Liver (tissue), 9 donors: ENCODE data around the gene SCNN1B. TPM values are rescaled to one million over a fixed set of nuclear protein-coding genes. Genes with fewer than 3 reads are reported as not detected.

Experiments used
- DNase-seq: peaks from one replicate; pipeline ENCODE4 v3.0.0-alpha.2; 2017; ENCODE audit warnings: low spot score
- H3K27ac ChIP-seq, 2 donors: one replicate each; pipeline ENCODE4 v1.7.0; 2013; ENCODE audit warnings: inconsistent platforms in 2 of 2, low read length in 2 of 2, control low read depth in 1 of 2, low read depth in 1 of 2, mild to moderate bottlenecking in 1 of 2
- H3K27me3 ChIP-seq, 4 donors: one replicate each; pipeline versions ENCODE4 v1.6.1 to v1.7.0; 2013; ENCODE audit warnings: low read length in 3 of 4, inconsistent platforms in 1 of 4, mild to moderate bottlenecking in 1 of 4, moderate library complexity in 1 of 4; ENCODE audit not compliant: control insufficient read depth in 4 of 4, insufficient read depth in 4 of 4
- H3K36me3 ChIP-seq, 4 donors: one replicate each; pipeline versions ENCODE4 v1.6.1 to v1.7.0; 2013; ENCODE audit warnings: low read length in 3 of 4, mild to moderate bottlenecking in 3 of 4, low read depth in 1 of 4, moderate library complexity in 1 of 4; ENCODE audit not compliant: control insufficient read depth in 4 of 4, insufficient read depth in 3 of 4
- H3K4me1 ChIP-seq, 4 donors: one replicate each; pipeline versions ENCODE4 v1.6.1 to v1.7.0; 2013; ENCODE audit warnings: low read length in 3 of 4, mild to moderate bottlenecking in 3 of 4, moderate library complexity in 1 of 4; ENCODE audit not compliant: control insufficient read depth in 4 of 4, insufficient read depth in 4 of 4
- H3K4me3 ChIP-seq, 3 donors: one replicate each; pipeline versions ENCODE4 v1.6.1 to v1.7.0; 2013; ENCODE audit warnings: low read length in 3 of 3, control low read depth in 1 of 3, low read depth in 1 of 3, mild to moderate bottlenecking in 1 of 3
- H3K9ac ChIP-seq, 2 donors: one replicate each; pipeline ENCODE4 v1.7.0; 2013; ENCODE audit warnings: low read length in 2 of 2, mild to moderate bottlenecking in 2 of 2, moderate library complexity in 2 of 2, control low read depth in 1 of 2, low read depth in 1 of 2
- H3K9me3 ChIP-seq, 4 donors: one replicate each; pipeline versions ENCODE4 v1.6.1 to v1.7.0; 2013; ENCODE audit warnings: low read length in 3 of 4; ENCODE audit not compliant: control insufficient read depth in 4 of 4
- EGR1 ChIP-seq, 2 donors: IDR thresholded peaks; 2 replicates each; pipeline ENCODE4 v1.6.1; 2016 to 2018; ENCODE audit warnings: antibody characterized with exemption in 2 of 2, low read depth in 2 of 2
- FOXA1 ChIP-seq: IDR thresholded peaks from 2 replicates; pipeline ENCODE4 v1.6.1; 2016; ENCODE audit warnings: antibody characterized with exemption
- FOXA2 ChIP-seq: IDR thresholded peaks from 2 replicates; pipeline ENCODE4 v1.6.1; 2016; ENCODE audit warnings: antibody characterized with exemption
- GABPA ChIP-seq, 2 donors: IDR thresholded peaks in 1 of 2; conservative IDR thresholded peaks in 1 of 2; 2 replicates each; pipeline ENCODE4 v1.6.1; 2016; ENCODE audit warnings: antibody characterized with exemption in 2 of 2, mild to moderate bottlenecking in 1 of 2, moderate library complexity in 1 of 2
- HNF4G ChIP-seq: IDR thresholded peaks from 2 replicates; pipeline ENCODE4 v1.6.1; 2016; ENCODE audit warnings: antibody characterized with exemption
- JUND ChIP-seq, 2 donors: IDR thresholded peaks; 2 replicates each; pipeline ENCODE4 v1.6.1; 2016; ENCODE audit warnings: antibody characterized with exemption in 2 of 2
- NR2F2 ChIP-seq: IDR thresholded peaks from 2 replicates; pipeline ENCODE4 v1.6.1; 2016; ENCODE audit warnings: antibody characterized with exemption
- RAD21 ChIP-seq, 2 donors: IDR thresholded peaks; 2 replicates each; pipeline ENCODE4 v1.6.1; 2016; ENCODE audit warnings: antibody characterized with exemption in 2 of 2, mild to moderate bottlenecking in 2 of 2
- RXRA ChIP-seq, 2 donors: IDR thresholded peaks; 2 replicates each; pipeline ENCODE4 v1.6.1; 2017 to 2018; ENCODE audit warnings: antibody characterized with exemption in 2 of 2, mild to moderate bottlenecking in 1 of 2
- SP1 ChIP-seq: IDR thresholded peaks from 2 replicates; pipeline ENCODE4 v1.6.1; 2018; ENCODE audit warnings: antibody characterized with exemption, mild to moderate bottlenecking
- TAF1 ChIP-seq: conservative IDR thresholded peaks from 2 replicates; pipeline ENCODE4 v1.6.1; 2016; ENCODE audit warnings: antibody characterized with exemption, mild to moderate bottlenecking
- YY1 ChIP-seq: IDR thresholded peaks from 2 replicates; pipeline ENCODE4 v1.6.1; 2016; ENCODE audit warnings: antibody characterized with exemption, mild to moderate bottlenecking
- WGBS: extraction: QIAGEN DNeasy Blood & Tissue Kit; methylation state at CpG from one replicate; pipeline ENCODE4 v1.1.7; 2013; 5-methylcytosine and 5-hydroxymethylcytosine counted together
- polyA plus RNA-seq, 2 donors: library from polyadenylated mRNA; stranded (reverse) in 1 of 2; unstranded in 1 of 2; fragments of 200-250 nt in 1 of 2; fragments of >200 nt in 1 of 2; fragmentation: Nextera tagmentation in 1 of 2; extraction: Ambion mirVana in 1 of 2; gene quantifications; one replicate each; pipeline versions ENCODE4 v1.2.1 to v1.2.3, GENCODE V29; 2013 to 2015
- total RNA-seq, 2 donors: library from RNA; depleted of rRNA; stranded (reverse); fragments of >200 nt; gene quantifications; one replicate each; pipeline ENCODE4 v1.2.3, GENCODE V29; 2014
- TF ChIP-seq, protein P1 (sequence below): IDR thresholded peaks from 2 replicates; pipeline ENCODE4 v1.6.1; 2016; ENCODE audit warnings: antibody characterized with exemption
- TF ChIP-seq, protein P2 (sequence below): IDR thresholded peaks from 2 replicates; pipeline ENCODE4 v1.6.1; 2016; ENCODE audit warnings: antibody characterized with exemption
- TF ChIP-seq, protein P3 (sequence below): IDR thresholded peaks from 2 replicates; pipeline ENCODE4 v1.6.1; 2016; ENCODE audit warnings: antibody characterized with exemption, mild to moderate bottlenecking
- TF ChIP-seq, protein P4 (sequence below): fragments of 150-350 bp; IDR thresholded peaks from 2 replicates; pipeline ENCODE4 v1.5.1; 2017; ENCODE audit warnings: improper control_type of control experiment, low read depth, low read length; ENCODE audit not compliant: missing input control
- TF ChIP-seq, protein P5 (sequence below): IDR thresholded peaks from 2 replicates; pipeline ENCODE4 v1.6.1; 2016; ENCODE audit warnings: antibody characterized with exemption
- donor health status: healthy.
- donor health status: healthy.
- donor health status: healthy.
- donor health status: healthy.
- donor health status: healthy.

SCNN1B gene
- total and polyA plus RNA-seq, 4 donors, result 0.08 to 0.17 (median 0.14) TPM; not detected in 1

DNA sequence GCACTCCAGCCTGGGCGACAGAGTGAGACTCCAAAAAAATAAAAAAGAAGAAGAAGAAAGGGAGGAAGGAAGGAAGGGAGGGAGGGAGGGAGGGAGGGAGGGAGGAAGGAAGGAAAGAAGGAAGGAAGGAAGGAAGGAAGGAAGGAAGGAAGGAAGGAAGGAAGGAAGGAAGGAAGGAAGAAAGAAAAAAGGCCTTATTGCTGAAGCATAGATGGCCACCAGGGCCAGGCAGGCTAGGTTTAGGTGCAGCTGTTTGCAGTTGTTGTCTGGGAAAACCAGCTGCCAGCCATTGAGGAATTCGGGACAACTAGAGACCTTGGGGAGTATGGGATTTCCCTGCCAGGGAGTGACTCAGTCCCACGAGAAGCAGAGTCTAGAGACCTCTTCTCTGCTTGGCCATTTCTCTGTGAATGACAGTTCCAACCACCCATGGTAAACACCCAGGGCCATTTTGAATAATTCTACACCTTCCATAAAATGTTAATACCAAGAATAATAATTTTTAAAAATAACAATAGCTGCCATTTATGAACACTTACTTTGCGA is 31.0 kb downstream of the SCNN1B start:
- 78% methylated on average over 4 of the region's 4 CpGs for WGBS
- Histone ChIP-seq H3K4me3 (no peak overlapping the region), H3K9me3 (peaks cover 0 to 4% (median 0%) of the 10 kb centered on the region in 4 donors), H3K9ac (no peak overlapping the region), H3K36me3 (no peaks in the 10 kb centered on the region), H3K4me1 (no peaks in the 10 kb centered on the region), H3K27ac (no peak overlapping the region), H3K27me3 (no peaks in the 10 kb centered on the region)
- TF ChIP-seq TAF1 (no peak), FOXA1 (no peak), GABPA (IDR thresholded peaks at IDR 0.05 in 1 of 2, conservative IDR thresholded peaks at IDR 0.05 in 1 of 2) (no peak), HNF4G (no peak), YY1 (no peak), JUND (IDR thresholded peaks at IDR 0.05) (no peak), NR2F2 (no peak), FOXA2 (no peak), RAD21 (IDR thresholded peaks at IDR 0.05) (no peak), EGR1 (IDR thresholded peaks at IDR 0.05; ENCODE audit: low read depth in 2 of 2) (no peak), SP1 (no peak), RXRA (IDR thresholded peaks at IDR 0.05) (no peak)
- TF ChIP-seq, protein P1, sequence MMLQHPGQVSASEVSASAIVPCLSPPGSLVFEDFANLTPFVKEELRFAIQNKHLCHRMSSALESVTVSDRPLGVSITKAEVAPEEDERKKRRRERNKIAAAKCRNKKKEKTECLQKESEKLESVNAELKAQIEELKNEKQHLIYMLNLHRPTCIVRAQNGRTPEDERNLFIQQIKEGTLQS, result no peak
- TF ChIP-seq, protein P2, sequence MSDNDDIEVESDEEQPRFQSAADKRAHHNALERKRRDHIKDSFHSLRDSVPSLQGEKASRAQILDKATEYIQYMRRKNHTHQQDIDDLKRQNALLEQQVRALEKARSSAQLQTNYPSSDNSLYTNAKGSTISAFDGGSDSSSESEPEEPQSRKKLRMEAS, result no peak
- TF ChIP-seq, protein P3, sequence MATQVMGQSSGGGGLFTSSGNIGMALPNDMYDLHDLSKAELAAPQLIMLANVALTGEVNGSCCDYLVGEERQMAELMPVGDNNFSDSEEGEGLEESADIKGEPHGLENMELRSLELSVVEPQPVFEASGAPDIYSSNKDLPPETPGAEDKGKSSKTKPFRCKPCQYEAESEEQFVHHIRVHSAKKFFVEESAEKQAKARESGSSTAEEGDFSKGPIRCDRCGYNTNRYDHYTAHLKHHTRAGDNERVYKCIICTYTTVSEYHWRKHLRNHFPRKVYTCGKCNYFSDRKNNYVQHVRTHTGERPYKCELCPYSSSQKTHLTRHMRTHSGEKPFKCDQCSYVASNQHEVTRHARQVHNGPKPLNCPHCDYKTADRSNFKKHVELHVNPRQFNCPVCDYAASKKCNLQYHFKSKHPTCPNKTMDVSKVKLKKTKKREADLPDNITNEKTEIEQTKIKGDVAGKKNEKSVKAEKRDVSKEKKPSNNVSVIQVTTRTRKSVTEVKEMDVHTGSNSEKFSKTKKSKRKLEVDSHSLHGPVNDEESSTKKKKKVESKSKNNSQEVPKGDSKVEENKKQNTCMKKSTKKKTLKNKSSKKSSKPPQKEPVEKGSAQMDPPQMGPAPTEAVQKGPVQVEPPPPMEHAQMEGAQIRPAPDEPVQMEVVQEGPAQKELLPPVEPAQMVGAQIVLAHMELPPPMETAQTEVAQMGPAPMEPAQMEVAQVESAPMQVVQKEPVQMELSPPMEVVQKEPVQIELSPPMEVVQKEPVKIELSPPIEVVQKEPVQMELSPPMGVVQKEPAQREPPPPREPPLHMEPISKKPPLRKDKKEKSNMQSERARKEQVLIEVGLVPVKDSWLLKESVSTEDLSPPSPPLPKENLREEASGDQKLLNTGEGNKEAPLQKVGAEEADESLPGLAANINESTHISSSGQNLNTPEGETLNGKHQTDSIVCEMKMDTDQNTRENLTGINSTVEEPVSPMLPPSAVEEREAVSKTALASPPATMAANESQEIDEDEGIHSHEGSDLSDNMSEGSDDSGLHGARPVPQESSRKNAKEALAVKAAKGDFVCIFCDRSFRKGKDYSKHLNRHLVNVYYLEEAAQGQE, result no peak
- TF ChIP-seq, protein P4, sequence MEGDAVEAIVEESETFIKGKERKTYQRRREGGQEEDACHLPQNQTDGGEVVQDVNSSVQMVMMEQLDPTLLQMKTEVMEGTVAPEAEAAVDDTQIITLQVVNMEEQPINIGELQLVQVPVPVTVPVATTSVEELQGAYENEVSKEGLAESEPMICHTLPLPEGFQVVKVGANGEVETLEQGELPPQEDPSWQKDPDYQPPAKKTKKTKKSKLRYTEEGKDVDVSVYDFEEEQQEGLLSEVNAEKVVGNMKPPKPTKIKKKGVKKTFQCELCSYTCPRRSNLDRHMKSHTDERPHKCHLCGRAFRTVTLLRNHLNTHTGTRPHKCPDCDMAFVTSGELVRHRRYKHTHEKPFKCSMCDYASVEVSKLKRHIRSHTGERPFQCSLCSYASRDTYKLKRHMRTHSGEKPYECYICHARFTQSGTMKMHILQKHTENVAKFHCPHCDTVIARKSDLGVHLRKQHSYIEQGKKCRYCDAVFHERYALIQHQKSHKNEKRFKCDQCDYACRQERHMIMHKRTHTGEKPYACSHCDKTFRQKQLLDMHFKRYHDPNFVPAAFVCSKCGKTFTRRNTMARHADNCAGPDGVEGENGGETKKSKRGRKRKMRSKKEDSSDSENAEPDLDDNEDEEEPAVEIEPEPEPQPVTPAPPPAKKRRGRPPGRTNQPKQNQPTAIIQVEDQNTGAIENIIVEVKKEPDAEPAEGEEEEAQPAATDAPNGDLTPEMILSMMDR, result no peak
- TF ChIP-seq, protein P5, sequence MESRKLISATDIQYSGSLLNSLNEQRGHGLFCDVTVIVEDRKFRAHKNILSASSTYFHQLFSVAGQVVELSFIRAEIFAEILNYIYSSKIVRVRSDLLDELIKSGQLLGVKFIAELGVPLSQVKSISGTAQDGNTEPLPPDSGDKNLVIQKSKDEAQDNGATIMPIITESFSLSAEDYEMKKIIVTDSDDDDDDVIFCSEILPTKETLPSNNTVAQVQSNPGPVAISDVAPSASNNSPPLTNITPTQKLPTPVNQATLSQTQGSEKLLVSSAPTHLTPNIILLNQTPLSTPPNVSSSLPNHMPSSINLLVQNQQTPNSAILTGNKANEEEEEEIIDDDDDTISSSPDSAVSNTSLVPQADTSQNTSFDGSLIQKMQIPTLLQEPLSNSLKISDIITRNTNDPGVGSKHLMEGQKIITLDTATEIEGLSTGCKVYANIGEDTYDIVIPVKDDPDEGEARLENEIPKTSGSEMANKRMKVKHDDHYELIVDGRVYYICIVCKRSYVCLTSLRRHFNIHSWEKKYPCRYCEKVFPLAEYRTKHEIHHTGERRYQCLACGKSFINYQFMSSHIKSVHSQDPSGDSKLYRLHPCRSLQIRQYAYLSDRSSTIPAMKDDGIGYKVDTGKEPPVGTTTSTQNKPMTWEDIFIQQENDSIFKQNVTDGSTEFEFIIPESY, result no peak
- no peak for DNase-seq
